ENCODE results near the gene CDK3. TPM values are rescaled to one million over a fixed set of nuclear protein-coding genes. Genes with fewer than 3 reads are reported as not detected.

Gene CDK3
- total RNA-seq, 1 experiment from 2014 or later, result 7.1 TPM

- TF ChIP-seq RAD21 (IDR thresholded peaks at IDR 0.05; ENCODE audit: low read depth), result no peak
- no peak for TF ChIP-seq REST (IDR thresholded peaks at IDR 0.05; ENCODE audit: low read depth)
- TF ChIP-seq CBX3 (IDR thresholded peaks at IDR 0.05; ENCODE audit: low read depth), result no peak
- no peak for TF ChIP-seq ZFX (IDR thresholded peaks at IDR 0.05)
- TF ChIP-seq ELF1 (IDR thresholded peaks at IDR 0.05; ENCODE audit: borderline replicate concordance, low read depth), result no peak
- no peak for TF ChIP-seq CEBPB (IDR thresholded peaks at IDR 0.05; ENCODE audit: low read depth)
- TF ChIP-seq EZH2 (IDR thresholded peaks at IDR 0.05), result no peak
- no peak for TF ChIP-seq MAX (IDR thresholded peaks at IDR 0.05)
- ChIA-PET POLR2A (no interaction called here), RAD21 (ENCODE audit: low non-redundant PET in 1 of 2, low total read pairs in 2 of 2, uncharacterized antibody in 2 of 2, unreplicated experiment in 2 of 2) (no interaction called here), CTCF (no interaction called here)
- Histone ChIP-seq H4K20me1 (ENCODE audit: insufficient read depth) (no peaks in the 10 kb centered on the region), H3K4me2 (ENCODE audit: low read length) (no peak overlapping the region), H3K4me3 (replicated peaks in 1 of 2; ENCODE audit: low read depth in 1 of 2, low read length in 2 of 2) (no peak overlapping the region), H2AFZ (ENCODE audit: low read depth, low read length, poor library complexity, severe bottlenecking) (no peak overlapping the region), H3K27ac (ENCODE audit: low read depth, low read length) (no peak overlapping the region), H3K9ac (ENCODE audit: low read length) (no peak overlapping the region), H3K4me1 (ENCODE audit: control insufficient read depth in 1 of 2, insufficient read depth in 2 of 2, low read length in 2 of 2) (peaks cover 23 to 24% of the 10 kb centered on the region in 2 experiments), H3K36me3 (ENCODE audit: control insufficient read depth in 1 of 2, insufficient read depth in 2 of 2, low read length in 2 of 2) (peaks cover 69 to 74% of the 10 kb centered on the region in 2 experiments), H3K9me3 (ENCODE audit: control insufficient read depth in 1 of 2, insufficient read depth in 1 of 2, low read depth in 1 of 2, low read length in 2 of 2) (no peaks in the 10 kb centered on the region), H3K9me2 (ENCODE audit: insufficient read depth) (no peaks in the 10 kb centered on the region), H3K27me3 (ENCODE audit: insufficient read depth, low read length) (no peaks in the 10 kb centered on the region), H3K79me2 (ENCODE audit: insufficient read depth, low read length) (peaks cover 33% of the 10 kb centered on the region)
- DNase-seq (ENCODE audit: low read depth, low spot score), result no peak
- BruUV-seq (replicated peaks), result no TSS peak
- no peak for ATAC-seq
- intact Hi-C loops (cut with micrococcal nuclease), result no loop called here
Measured at GRCh38 chr17:76048711-76049110, 48.1 kb downstream of the CDK3 start.
